RWPE2 (cell line): Measurements from ENCODE around the gene ZYG11B.

Experiments
- ATAC-seq: fragments of 200-7000 bp; cut with Tn5 transposase; 3 replicates; pipeline ENCODE4 v1.9.1; 2021; ENCODE audit warnings: low read depth
- DNase-seq: peaks from one replicate; pipeline ENCODE4 v3.0.0-alpha.2; 2020; ENCODE audit warnings: low spot score
- H3K27ac ChIP-seq: fragments of 450-650 bp; 2 replicates; pipeline ENCODE4 v1.5.1; 2017; ENCODE audit warnings: mild to moderate bottlenecking; ENCODE audit not compliant: poor library complexity, severe bottlenecking
- H3K27me3 ChIP-seq: fragments of 250-450 bp; sonication (Bioruptor Pico); 2 replicates; pipeline ENCODE4 v1.5.1; 2021; ENCODE audit warnings: mild to moderate bottlenecking, moderate library complexity; ENCODE audit not compliant: insufficient read depth, poor library complexity, severe bottlenecking
- H3K36me3 ChIP-seq: fragments of 250-450 bp; sonication (Bioruptor Pico); 2 replicates; pipeline ENCODE4 v1.5.1; 2020; ENCODE audit warnings: low read depth, mild to moderate bottlenecking, moderate library complexity
- H3K4me1 ChIP-seq: fragments of 250-450 bp; sonication (Bioruptor Pico); 2 replicates; pipeline ENCODE4 v1.5.1; 2021; ENCODE audit warnings: mild to moderate bottlenecking, moderate library complexity; ENCODE audit not compliant: insufficient read depth, poor library complexity, severe bottlenecking
- H3K4me3 ChIP-seq: fragments of 250-450 bp; sonication (Bioruptor Pico); 2 replicates; pipeline ENCODE4 v1.5.1; 2021; ENCODE audit warnings: mild to moderate bottlenecking, moderate library complexity; ENCODE audit not compliant: severe bottlenecking
- H3K9me3 ChIP-seq: fragments of 250-450 bp; sonication (Bioruptor Pico); 2 replicates; pipeline ENCODE4 v1.5.1; 2021; ENCODE audit warnings: mild to moderate bottlenecking, moderate library complexity; ENCODE audit not compliant: severe bottlenecking
- TF ChIP-seq, protein P1 (sequence below): fragments of 450-650 bp; IDR thresholded peaks from one replicate; pipeline ENCODE4 v1.5.1; 2017; ENCODE audit warnings: mild to moderate bottlenecking, moderate library complexity; ENCODE audit not compliant: poor library complexity, severe bottlenecking

The ZYG11B gene

DNA sequence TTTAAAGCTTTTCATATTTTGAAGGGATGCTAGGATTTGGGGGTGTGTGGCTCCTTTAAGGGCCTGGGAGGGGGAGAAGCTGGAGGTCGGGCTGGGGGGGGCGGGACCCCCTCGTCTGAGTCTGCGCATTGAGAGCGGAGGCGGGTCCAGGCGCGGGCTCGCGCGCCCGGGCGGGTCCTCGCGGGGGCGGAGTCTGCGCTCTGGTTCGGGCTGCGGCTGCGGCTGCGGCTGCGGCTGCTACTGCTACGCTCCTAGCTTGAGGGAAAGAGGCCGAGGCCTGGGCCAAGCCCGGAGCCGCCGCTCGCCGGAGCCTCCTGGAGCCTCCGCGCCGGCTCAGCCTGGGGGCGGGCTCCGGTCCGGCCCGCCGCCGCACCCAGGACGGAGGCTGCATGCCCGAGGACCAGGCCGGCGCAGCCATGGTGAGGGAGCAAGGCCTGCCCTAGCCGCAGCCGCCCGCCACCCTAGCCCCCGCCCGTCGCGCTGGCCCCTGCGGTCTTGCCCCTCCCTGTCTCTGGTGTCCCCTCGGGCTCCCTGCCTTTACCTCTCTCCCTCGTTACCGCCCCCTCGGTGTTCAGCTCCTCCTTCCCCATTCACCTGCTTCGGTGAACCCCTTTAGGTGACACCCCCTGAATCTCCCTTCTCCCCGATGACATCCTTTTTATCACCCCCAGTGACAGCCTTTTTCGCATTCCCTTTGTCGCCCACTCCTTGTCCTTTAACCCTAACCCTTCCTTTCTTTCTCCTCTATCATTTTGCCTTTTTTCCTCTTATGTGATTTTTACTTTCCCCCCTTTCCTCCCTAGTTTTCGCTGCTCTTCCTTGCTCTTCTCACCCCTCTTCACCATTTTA lies at the start of gene ZYG11B:
Gene ZYG11B (plus strand): TSS at position 189 of the 849 bp plus-strand sequence. CDS start 201 bp downstream, at position 390.
- H3K4me1 ChIP-seq, result peaks cover 3% of the 10 kb centered on the region
- peak; percentile 94 for ATAC-seq
- H3K27me3 ChIP-seq, result no peaks in the 10 kb centered on the region
- DNase-seq, result peak; percentile 82
- H3K9me3 ChIP-seq, result no peaks in the 10 kb centered on the region
- H3K36me3 ChIP-seq, result no peaks in the 10 kb centered on the region; the same call in 1 of the 2 replicates
- TF ChIP-seq, protein P1, sequence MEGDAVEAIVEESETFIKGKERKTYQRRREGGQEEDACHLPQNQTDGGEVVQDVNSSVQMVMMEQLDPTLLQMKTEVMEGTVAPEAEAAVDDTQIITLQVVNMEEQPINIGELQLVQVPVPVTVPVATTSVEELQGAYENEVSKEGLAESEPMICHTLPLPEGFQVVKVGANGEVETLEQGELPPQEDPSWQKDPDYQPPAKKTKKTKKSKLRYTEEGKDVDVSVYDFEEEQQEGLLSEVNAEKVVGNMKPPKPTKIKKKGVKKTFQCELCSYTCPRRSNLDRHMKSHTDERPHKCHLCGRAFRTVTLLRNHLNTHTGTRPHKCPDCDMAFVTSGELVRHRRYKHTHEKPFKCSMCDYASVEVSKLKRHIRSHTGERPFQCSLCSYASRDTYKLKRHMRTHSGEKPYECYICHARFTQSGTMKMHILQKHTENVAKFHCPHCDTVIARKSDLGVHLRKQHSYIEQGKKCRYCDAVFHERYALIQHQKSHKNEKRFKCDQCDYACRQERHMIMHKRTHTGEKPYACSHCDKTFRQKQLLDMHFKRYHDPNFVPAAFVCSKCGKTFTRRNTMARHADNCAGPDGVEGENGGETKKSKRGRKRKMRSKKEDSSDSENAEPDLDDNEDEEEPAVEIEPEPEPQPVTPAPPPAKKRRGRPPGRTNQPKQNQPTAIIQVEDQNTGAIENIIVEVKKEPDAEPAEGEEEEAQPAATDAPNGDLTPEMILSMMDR, result no peak
- peak within 1 kb of the TSS; percentile 95 for H3K4me3 ChIP-seq
- peak within 1 kb of the TSS; percentile 31 for H3K27ac ChIP-seq

DNA sequence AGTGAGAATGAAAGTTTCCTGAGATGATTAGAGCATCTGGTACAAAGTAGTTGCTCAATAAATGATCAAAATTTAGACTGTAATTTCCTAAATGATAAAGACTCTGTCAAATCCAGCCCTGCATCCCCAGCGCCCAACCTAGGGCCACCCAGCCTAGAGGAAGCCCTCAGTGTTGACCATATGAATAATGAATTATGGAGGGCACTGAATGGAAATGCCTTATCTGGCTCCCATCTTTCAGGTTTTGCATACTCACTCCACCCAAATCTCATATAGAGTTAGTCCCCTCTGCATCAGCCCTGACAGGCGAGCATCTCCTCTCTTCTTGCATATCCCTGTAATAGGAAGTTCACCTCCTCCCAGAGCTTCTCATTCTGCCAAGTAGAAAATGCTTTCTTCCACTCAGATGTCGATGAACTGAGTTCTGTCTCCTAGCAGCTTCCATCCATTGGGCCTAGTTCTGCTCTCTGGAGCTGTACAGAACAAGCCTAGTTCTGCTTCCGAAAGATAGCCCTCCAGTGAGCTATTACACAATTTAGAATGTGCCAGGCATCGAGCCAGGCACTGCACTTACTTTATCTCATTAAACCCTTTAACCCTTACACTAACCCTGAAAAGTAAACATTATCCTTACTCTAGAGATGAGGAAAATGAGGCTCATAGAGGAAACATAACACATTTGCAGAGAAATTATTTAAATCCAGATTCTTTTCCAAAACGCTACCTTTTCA lies 49.0 kb upstream of the ZYG11B start:
- Histone ChIP-seq H3K27ac (no peak overlapping the region), H3K27me3 (no peaks in the 10 kb centered on the region)
- TF ChIP-seq, protein P1, result no peak

DNA sequence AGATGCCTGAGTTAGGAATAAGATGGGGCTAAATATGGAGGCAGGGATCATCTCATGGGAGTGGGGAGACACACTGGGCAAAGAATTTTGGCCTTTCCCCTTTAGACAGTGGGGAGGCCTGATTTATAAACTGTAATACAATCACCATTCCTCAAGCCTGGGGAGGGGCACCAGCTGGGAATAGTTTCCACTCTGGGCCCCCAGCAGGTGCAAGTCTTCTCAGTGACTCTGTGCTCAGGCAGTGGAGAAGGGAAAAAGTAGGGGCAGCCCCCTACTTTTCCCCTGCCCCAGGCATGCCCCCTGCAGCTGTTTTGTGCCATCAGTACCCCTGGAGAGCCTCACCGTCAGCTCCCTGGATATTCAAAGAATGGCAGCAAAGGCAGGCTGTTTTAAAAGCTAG lies 47.2 kb upstream of the ZYG11B start:
- no peak for ATAC-seq
- Histone ChIP-seq H3K9me3 (no peaks in the 10 kb centered on the region), H3K36me3 (no peaks in the 10 kb centered on the region), H3K27me3 (no peaks in the 10 kb centered on the region), H3K4me3 (no peak overlapping the region), H3K4me1 (peaks cover 9% of the 10 kb centered on the region), H3K27ac (no peak overlapping the region)
- no peak for DNase-seq
- TF ChIP-seq, protein P1, result no peak

More for the DNA sequence above, 49.0 kb upstream of the ZYG11B start:
- Histone ChIP-seq H3K4me3 (no peak overlapping the region), H3K4me1 (peaks cover 13% of the 10 kb centered on the region), H3K36me3 (no peaks in the 10 kb centered on the region), H3K9me3 (no peaks in the 10 kb centered on the region)
- DNase-seq (no peak), ATAC-seq (no peak)

DNA sequence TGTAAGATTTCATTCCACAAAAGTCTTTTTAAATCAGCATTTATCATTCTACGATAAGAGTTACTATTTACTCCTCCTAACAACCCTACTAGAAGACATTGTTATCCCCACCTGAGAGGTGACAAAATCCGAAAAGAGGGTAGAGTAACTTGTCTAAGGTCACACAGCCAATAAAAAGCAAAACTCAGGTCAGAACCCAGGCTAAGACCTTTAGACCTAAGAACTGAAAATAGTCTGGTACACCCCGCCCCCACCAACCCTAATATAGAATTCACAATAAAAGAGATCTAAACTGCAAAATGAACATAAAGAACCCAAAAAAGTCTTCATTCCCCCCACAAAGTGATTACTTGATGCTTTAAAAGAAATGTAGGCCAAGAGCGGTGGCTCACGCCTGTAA lies 46.8 kb upstream of the ZYG11B start:
- no peaks in the 10 kb centered on the region for H3K36me3 ChIP-seq
- TF ChIP-seq, protein P1, result no peak
- H3K9me3 ChIP-seq, result no peaks in the 10 kb centered on the region
- DNase-seq (no peak), ATAC-seq (no peak)
- H3K4me3 ChIP-seq, result no peak overlapping the region
- H3K4me1 ChIP-seq, result peaks cover 6% of the 10 kb centered on the region
- H3K27ac ChIP-seq, result no peak overlapping the region
- no peaks in the 10 kb centered on the region for H3K27me3 ChIP-seq

DNA sequence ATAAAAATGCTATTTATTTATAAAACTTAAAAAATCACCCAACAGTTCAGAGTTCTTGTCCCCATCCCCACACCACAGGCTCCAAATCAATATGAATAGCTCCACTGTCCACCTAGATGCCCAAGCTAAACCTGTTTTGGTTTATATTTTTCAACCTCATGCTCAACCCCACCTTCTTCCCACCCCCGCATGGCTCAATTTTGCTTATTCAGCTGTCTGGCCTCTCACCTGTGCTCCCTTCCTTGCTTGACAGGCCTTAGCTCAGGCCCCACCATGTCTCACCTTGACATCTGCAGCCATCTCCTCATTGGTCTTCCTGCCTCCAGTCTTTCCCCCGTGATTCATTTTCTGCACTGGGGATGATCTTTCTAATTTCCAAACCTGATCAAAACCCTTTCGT lies 45.9 kb upstream of the ZYG11B start:
- Histone ChIP-seq H3K9me3 (no peaks in the 10 kb centered on the region), H3K4me1 (no peaks in the 10 kb centered on the region), H3K27me3 (no peaks in the 10 kb centered on the region), H3K27ac (no peak overlapping the region), H3K36me3 (no peaks in the 10 kb centered on the region), H3K4me3 (no peak overlapping the region)
- no peak for ATAC-seq
- DNase-seq, result no peak
- TF ChIP-seq, protein P1, result no peak
